B cell (primary cell): Measurements from ENCODE around the gene SPHKAP. TPM values are rescaled to one million over a fixed set of nuclear protein-coding genes. Genes with fewer than 3 reads are reported as not detected.

Experiments
- ATAC-seq: fragments of 200-7000 bp; cut with Tn5 transposase; one replicate; pipeline ENCODE4 v1.10.0; 2021; ENCODE audit warnings: low read depth, mild to moderate bottlenecking, moderate number of reproducible peaks, moderate library complexity
- CTCF ChIA-PET: fragments of 350-600 bp; sonication (Branson Sonifier 250); formaldehyde crosslinking; loops from one replicate; lab custom pipeline; 2021; ENCODE audit warnings: antibody characterized with exemption, inconsistent platforms; lab: Charles Lee
- POLR2A ChIA-PET: fragments of 350-600 bp; sonication (Branson Sonifier 250); formaldehyde crosslinking; loops from one replicate; lab custom pipeline; 2021; ENCODE audit warnings: antibody characterized with exemption; lab: Charles Lee
- DNase-seq: peaks from one replicate; pipeline ENCODE4 v3.0.0; 2013
- H2AFZ ChIP-seq: 2 replicates; pipeline ENCODE4 v1.6.1; 2012; ENCODE audit warnings: mild to moderate bottlenecking, low read depth, low read length; ENCODE audit not compliant: insufficient read depth, poor library complexity, severe bottlenecking
- H3K27ac ChIP-seq, 2 donors: 1 replicate in 1 of 2; 2 replicates in 1 of 2; pipeline ENCODE4 v1.5.1; 2012 to 2013; ENCODE audit warnings: low read length in 2 of 2, mild to moderate bottlenecking in 2 of 2, moderate library complexity in 1 of 2
- H3K27me3 ChIP-seq, 4 experiments: fragments of 200-600 bp in 1 of 4; sonication (generic) in 1 of 4; replicated peaks in 1 of 4; 1 replicate in 2 of 4; 2 replicates in 2 of 4; pipeline versions ENCODE4 v1.6.1 to v1.7.0; 2013 to 2016; ENCODE audit warnings: low read length in 3 of 4, mild to moderate bottlenecking in 2 of 4, mixed read lengths in 1 of 4, moderate library complexity in 1 of 4; ENCODE audit not compliant: insufficient read depth in 4 of 4, control insufficient read depth in 3 of 4; ENCODE audit errors: control extremely low read depth in 1 of 4
- H3K36me3 ChIP-seq, 2 experiments: replicated peaks in 1 of 2; 1 replicate in 1 of 2; 2 replicates in 1 of 2; pipeline versions ENCODE4 v1.6.1 to v1.7.1; 2013; ENCODE audit warnings: low read length in 1 of 2; ENCODE audit not compliant: insufficient read depth in 2 of 2, control insufficient read depth in 1 of 2; ENCODE audit errors: control extremely low read depth in 1 of 2, extremely low read depth in 1 of 2
- H3K4me1 ChIP-seq, 2 donors: fragments of 200-600 bp in 1 of 2; sonication (generic) in 1 of 2; 1 replicate in 1 of 2; 2 replicates in 1 of 2; pipeline versions ENCODE4 v1.5.1 to v1.6.1; 2013 to 2017; ENCODE audit warnings: low read length in 2 of 2; ENCODE audit not compliant: control insufficient read depth in 2 of 2, insufficient read depth in 2 of 2
- H3K4me2 ChIP-seq: replicated peaks from 2 replicates; pipeline ENCODE3; 2012; ENCODE audit warnings: mild to moderate bottlenecking, low read depth, low read length; ENCODE audit not compliant: poor library complexity, severe bottlenecking
- H3K4me3 ChIP-seq, 5 experiments: fragments of 200-600 bp in 1 of 5; sonication (generic) in 1 of 5; 1 replicate in 3 of 5; 2 replicates in 2 of 5; pipeline versions ENCODE4 v1.5.1 to v1.7.0; 2011 to 2016; ENCODE audit warnings: low read length in 4 of 5, mild to moderate bottlenecking in 4 of 5, low read depth in 2 of 5, control low read depth in 1 of 5, moderate library complexity in 1 of 5; ENCODE audit not compliant: insufficient read depth in 1 of 5; ENCODE audit errors: control extremely low read depth in 1 of 5, extremely low read depth in 1 of 5
- H3K79me2 ChIP-seq: fragments of 200-600 bp; sonication (generic); one replicate; pipeline ENCODE4 v1.6.0; 2016; ENCODE audit warnings: low read length; ENCODE audit not compliant: control insufficient read depth, insufficient read depth
- H3K9ac ChIP-seq: fragments of 200-600 bp; sonication (generic); 2 replicates; pipeline ENCODE4 v1.6.1; 2017; ENCODE audit warnings: mild to moderate bottlenecking, low read length, moderate library complexity
- H3K9me3 ChIP-seq, 3 donors: one replicate each; pipeline versions ENCODE4 v1.6.1 to v1.7.1; 2013; ENCODE audit warnings: low read length in 2 of 3; ENCODE audit not compliant: control insufficient read depth in 2 of 3, insufficient read depth in 1 of 3; ENCODE audit errors: control extremely low read depth in 1 of 3
- H4K20me1 ChIP-seq: 2 replicates; pipeline ENCODE4 v1.6.0; 2012; ENCODE audit warnings: mild to moderate bottlenecking, low read length; ENCODE audit not compliant: insufficient read depth, control insufficient read depth, poor library complexity, severe bottlenecking
- H3K27ac Mint-ChIP-seq: one replicate; pipeline ENCODE4 v1.8.0; 2021; ENCODE audit warnings: mixed read lengths
- H3K27me3 Mint-ChIP-seq: one replicate; pipeline ENCODE4 v1.8.0; 2021; ENCODE audit warnings: mixed read lengths
- H3K4me1 Mint-ChIP-seq: one replicate; pipeline ENCODE4 v1.8.0; 2021; ENCODE audit warnings: mixed read lengths
- H3K4me3 Mint-ChIP-seq: one replicate; pipeline ENCODE4 v1.8.0; 2021; ENCODE audit warnings: mixed read lengths
- H3K9me3 Mint-ChIP-seq: one replicate; pipeline ENCODE4 v1.8.0; 2022; ENCODE audit warnings: mixed read lengths; ENCODE audit not compliant: insufficient read depth
- EZH2 ChIP-seq: IDR thresholded peaks from 2 replicates; pipeline ENCODE4 v1.6.1; 2012; ENCODE audit warnings: borderline replicate concordance, low read depth, mild to moderate bottlenecking, moderate library complexity, low read length; ENCODE audit not compliant: insufficient read depth, poor library complexity, severe bottlenecking
- WGBS: methylation state at CpG from one replicate; pipeline ENCODE4 v1.1.5; 2013; ENCODE audit warnings: missing lambda C conversion rate; ENCODE audit not compliant: insufficient coverage; 5-methylcytosine and 5-hydroxymethylcytosine counted together
- intact Hi-C: fragments of 100-400 bp; cut with micrococcal nuclease; formaldehyde crosslinking; loops from one replicate; pipeline ENCODE4 v1.10.0; 2022
- polyA plus RNA-seq: library from polyadenylated mRNA; depleted of rRNA; stranded (reverse); fragments of >200 nt; gene quantifications from 2 replicates; pipeline ENCODE4 v1.2.3, GENCODE V29; 2012
- total RNA-seq, 2 donors: library from RNA; stranded (reverse); fragments of 120-200 nt in 1 of 2; gene quantifications; 1 replicate in 1 of 2; 2 replicates in 1 of 2; pipeline versions ENCODE4 v1.2.3 to v1.2.4, GENCODE V29; 2013 to 2022
- TF ChIP-seq, protein P1 (sequence below): fragments of 200-600 bp; IDR thresholded peaks from one replicate; pipeline ENCODE4 v1.8.0; 2022; ENCODE audit warnings: antibody characterized with exemption, mild to moderate bottlenecking

SPHKAP gene
- total and polyA plus RNA-seq, 2 donors (not counting 1 experiment from before 2014, with no cell fraction given): not detected

DNA sequence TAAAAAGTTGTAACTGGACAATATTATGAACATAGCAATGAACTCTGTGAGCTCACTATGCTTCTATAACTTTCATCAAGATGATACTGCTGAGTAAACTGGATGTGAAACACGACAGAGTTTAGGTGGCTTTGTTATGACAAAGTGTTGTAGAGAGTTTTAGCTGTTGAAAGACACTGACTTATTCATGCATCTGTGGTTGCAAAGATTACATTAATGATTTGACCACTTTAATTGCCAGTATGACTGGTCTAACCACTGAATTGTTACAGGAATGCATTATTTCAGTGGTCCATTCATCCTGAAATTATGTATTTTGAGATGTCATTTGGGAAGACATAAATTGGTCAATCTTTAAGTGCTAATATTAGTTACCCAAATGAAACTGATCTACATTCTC is 117.9 kb downstream of the SPHKAP start:
- Histone ChIP-seq H2AFZ (no peak overlapping the region), H4K20me1 (no peaks in the 10 kb centered on the region), H3K4me3 (no peak overlapping the region), H3K27me3 (no peaks in the 10 kb centered on the region), H3K36me3 (no peaks in the 10 kb centered on the region), H3K9me3 (no peaks in the 10 kb centered on the region), H3K9ac (no peak overlapping the region), H3K27ac (no peak overlapping the region), H3K4me1 (no peaks in the 10 kb centered on the region), H3K4me2 (no peak overlapping the region), H3K79me2 (no peaks in the 10 kb centered on the region)
- no peak for DNase-seq
- no peak for ATAC-seq
- CTCF ChIA-PET: no interaction called here
- H3K27ac Mint-ChIP-seq: no peak overlapping the region
- no peaks in the 10 kb centered on the region for H3K4me1 Mint-ChIP-seq
- POLR2A ChIA-PET: no interaction called here
- H3K4me3 Mint-ChIP-seq: no peak overlapping the region
- TF ChIP-seq, protein P1, sequence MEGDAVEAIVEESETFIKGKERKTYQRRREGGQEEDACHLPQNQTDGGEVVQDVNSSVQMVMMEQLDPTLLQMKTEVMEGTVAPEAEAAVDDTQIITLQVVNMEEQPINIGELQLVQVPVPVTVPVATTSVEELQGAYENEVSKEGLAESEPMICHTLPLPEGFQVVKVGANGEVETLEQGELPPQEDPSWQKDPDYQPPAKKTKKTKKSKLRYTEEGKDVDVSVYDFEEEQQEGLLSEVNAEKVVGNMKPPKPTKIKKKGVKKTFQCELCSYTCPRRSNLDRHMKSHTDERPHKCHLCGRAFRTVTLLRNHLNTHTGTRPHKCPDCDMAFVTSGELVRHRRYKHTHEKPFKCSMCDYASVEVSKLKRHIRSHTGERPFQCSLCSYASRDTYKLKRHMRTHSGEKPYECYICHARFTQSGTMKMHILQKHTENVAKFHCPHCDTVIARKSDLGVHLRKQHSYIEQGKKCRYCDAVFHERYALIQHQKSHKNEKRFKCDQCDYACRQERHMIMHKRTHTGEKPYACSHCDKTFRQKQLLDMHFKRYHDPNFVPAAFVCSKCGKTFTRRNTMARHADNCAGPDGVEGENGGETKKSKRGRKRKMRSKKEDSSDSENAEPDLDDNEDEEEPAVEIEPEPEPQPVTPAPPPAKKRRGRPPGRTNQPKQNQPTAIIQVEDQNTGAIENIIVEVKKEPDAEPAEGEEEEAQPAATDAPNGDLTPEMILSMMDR: no peak
- TF ChIP-seq EZH2: no peak
- no peaks in the 10 kb centered on the region for H3K27me3 Mint-ChIP-seq
- WGBS: no CpG with 5 or more reads among the region's 1 CpG
- no peaks in the 10 kb centered on the region for H3K9me3 Mint-ChIP-seq
- intact Hi-C loops: no loop called here

DNA sequence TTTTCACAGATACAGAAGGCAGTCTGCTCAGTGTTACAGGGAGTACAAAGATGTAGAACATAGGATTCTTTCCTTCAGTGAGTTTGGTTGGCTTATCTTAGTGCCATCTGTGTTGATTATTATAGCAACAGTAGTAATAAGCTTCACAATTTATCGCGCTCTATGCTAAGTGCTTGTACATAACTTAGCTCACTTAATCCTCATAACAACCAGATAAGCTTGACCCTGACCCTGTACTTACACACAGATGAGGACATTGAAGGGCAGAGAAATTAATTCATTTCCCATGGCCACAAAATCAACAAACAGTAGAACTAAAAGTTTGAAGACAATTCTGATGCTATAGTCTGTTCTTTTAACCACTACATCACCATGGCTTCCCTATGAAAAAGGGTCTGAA is 121.8 kb downstream of the SPHKAP start:
- Histone ChIP-seq H3K9me3 (no peaks in the 10 kb centered on the region), H4K20me1 (no peaks in the 10 kb centered on the region), H3K4me1 (no peaks in the 10 kb centered on the region), H3K9ac (no peak overlapping the region), H3K79me2 (no peaks in the 10 kb centered on the region), H3K4me3 (no peak overlapping the region), H3K36me3 (no peaks in the 10 kb centered on the region), H3K27me3 (no peaks in the 10 kb centered on the region), H2AFZ (no peak overlapping the region), H3K27ac (no peak overlapping the region), H3K4me2 (no peak overlapping the region)
- Mint-ChIP-seq H3K27me3 (no peaks in the 10 kb centered on the region), H3K4me3 (no peak overlapping the region), H3K9me3 (no peaks in the 10 kb centered on the region), H3K27ac (no peak overlapping the region), H3K4me1 (no peaks in the 10 kb centered on the region)
- no peak for TF ChIP-seq EZH2
- TF ChIP-seq, protein P1: no peak
- ATAC-seq (no peak), DNase-seq (no peak)
- no CpG with 5 or more reads among the region's 2 CpGs for WGBS
- intact Hi-C loops: no loop called here
- ChIA-PET CTCF (no interaction called here), POLR2A (no interaction called here)
